ENCODE data around the gene CCL4.

Gene CCL4

DNA sequence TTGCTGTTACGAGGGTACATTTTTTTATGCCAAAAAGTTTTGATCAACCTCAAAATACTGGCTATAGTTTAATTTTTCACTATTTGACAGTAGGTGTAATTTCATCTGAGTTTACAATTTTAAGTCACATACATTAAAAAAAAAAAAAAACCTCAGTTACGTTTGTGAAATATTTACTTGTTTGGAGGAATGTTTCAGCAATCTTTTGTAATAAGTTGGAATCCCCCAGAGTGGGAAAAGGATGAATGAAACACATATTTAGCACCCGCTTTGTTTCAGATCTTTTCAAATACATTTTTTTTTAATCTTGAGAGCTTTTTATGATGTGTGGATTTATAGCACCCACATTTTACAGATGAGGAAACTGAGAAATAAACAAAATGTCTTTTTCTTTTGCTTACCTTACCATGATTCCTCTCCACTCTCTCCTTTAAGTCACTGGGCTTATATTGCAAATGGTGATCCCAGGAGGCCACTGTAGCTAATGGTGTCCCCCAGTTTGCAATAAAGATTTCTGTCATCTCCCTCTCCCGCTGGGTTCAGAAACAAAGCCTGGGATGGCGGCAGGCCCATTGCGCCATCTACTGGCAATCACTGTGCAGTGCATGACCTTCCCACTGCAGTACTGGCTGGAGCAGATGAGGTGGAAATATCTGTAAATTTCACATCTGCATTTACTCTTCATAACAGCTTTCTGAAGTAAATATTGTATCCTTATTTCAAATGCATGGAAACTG lies 45.1 kb downstream of the CCL4 start:
- DNase-seq, result peak; percentile 73 to 78 (median 76)
- peak; percentile 97 for ATAC-seq (replicated peaks)
- Mint-ChIP-seq H3K9me3 (no peaks in the 10 kb centered on the region), H3K36me3 (ENCODE audit: insufficient read depth) (no peaks in the 10 kb centered on the region), H3K27me3 (no peaks in the 10 kb centered on the region), H3K4me1 (ENCODE audit: low read depth in 2 of 2) (peaks cover 24 to 52% of the 10 kb centered on the region in 2 donors), H3K4me3 (peak overlapping the region; percentile 61 to 84), H3K27ac (peak overlapping the region; percentile 21 to 92)

DNA sequence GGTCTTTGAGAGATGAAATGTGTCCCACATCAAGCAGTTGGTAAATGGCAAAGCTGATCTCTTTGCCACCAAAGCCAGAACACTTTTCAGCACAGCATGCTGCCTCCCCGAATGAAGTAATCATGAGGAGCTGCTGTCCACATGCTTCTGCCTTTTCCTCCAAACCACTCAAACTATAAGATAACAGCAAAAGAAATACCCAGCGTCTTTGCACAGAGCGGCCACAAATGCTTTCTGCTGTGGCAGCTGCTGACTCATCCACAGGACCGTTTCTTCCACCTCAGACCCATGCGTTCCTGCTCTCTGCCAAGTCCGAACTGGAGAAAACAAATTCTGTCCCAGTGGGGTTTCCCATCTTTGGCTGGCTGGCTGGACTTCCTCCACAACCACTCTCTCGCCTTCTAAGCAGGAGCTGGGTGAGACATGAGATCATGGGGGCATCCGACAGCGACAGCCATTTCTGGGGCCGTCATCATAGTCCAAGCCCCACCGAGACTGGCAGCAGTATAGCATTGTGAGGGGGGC lies 45.7 kb downstream of the CCL4 start:
- Mint-ChIP-seq H3K9me3 (no peaks in the 10 kb centered on the region), H3K27me3 (no peaks in the 10 kb centered on the region), H3K4me1 (ENCODE audit: low read depth in 2 of 2) (peaks cover 29 to 55% of the 10 kb centered on the region in 2 donors), H3K4me3 (peak overlapping the region; percentile 61 to 84), H3K27ac (peak overlapping the region; percentile 21 to 92), H3K36me3 (ENCODE audit: insufficient read depth) (no peaks in the 10 kb centered on the region)
- no peak for DNase-seq
- ATAC-seq (replicated peaks), result no peak

DNA sequence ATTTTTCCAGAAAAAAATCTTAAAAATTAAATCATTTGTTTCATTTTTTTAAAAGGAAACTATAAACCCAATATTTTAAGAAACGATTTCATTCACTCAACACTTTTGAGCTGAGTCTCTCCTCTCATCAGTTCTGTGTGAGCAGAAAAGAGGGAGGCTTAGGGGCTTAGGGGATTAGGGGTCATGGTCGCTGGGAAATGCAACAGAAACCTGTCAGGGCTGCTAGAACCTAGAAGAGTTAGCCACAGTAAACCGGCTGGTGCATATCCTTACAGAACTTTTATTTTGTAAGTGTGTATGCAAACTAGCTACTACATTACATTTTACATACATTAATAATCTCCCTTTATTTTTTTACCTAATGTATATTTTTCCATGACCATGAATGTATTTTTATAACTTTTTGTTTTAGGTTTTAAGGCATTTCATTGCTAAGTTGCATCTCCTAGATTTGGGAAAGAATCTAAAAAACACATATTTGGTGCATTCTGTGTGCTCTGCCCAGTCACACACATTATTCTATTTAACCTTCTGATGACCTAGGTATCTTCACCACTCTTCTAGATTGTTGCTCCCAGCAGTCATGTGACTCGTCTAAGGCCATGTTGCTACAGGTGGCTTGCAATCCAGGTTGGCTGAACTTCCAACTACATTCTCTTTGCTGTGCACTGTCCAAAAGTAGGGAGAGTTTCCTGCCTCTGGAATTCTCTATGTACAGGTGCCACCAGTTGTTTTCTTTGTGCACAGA lies 48.4 kb downstream of the CCL4 start:
- DNase-seq (no peak), ATAC-seq (replicated peaks) (no peak)
- Mint-ChIP-seq H3K4me3 (no peak overlapping the region), H3K27ac (no peak overlapping the region), H3K36me3 (ENCODE audit: insufficient read depth) (no peaks in the 10 kb centered on the region), H3K27me3 (no peaks in the 10 kb centered on the region), H3K9me3 (no peaks in the 10 kb centered on the region), H3K4me1 (ENCODE audit: low read depth in 2 of 2) (peaks cover 27 to 33% of the 10 kb centered on the region in 2 donors)

DNA sequence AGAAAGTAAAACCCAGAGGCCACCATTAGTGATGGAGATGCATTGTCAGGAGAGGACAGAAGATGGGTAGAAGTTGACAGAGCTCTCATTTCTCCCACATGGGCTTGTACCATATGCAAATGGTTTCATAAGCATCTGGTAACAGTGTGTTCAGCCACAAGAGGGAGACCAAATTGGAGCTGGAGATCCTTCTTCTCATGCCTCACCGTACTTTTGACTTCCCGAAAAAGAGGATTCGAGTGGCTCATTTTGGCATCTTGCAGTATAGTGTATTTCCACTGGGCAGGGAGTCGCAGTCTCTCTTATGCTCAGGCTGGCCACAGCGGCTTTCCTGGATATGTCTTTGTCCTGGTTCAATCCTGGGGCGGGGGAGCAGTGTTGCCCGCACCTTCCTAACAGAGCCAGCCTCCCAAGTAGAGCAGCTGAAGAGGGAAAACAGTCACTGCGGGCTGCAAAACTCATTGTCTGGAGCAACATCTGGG lies 49.1 kb downstream of the CCL4 start:
- Mint-ChIP-seq H3K27me3 (no peaks in the 10 kb centered on the region), H3K36me3 (ENCODE audit: insufficient read depth) (no peaks in the 10 kb centered on the region), H3K4me3 (no peak overlapping the region), H3K4me1 (ENCODE audit: low read depth in 2 of 2) (peaks cover 25 to 27% of the 10 kb centered on the region in 2 donors), H3K9me3 (no peaks in the 10 kb centered on the region), H3K27ac (no peak overlapping the region)
- DNase-seq (no peak), ATAC-seq (replicated peaks) (no peak)

DNA sequence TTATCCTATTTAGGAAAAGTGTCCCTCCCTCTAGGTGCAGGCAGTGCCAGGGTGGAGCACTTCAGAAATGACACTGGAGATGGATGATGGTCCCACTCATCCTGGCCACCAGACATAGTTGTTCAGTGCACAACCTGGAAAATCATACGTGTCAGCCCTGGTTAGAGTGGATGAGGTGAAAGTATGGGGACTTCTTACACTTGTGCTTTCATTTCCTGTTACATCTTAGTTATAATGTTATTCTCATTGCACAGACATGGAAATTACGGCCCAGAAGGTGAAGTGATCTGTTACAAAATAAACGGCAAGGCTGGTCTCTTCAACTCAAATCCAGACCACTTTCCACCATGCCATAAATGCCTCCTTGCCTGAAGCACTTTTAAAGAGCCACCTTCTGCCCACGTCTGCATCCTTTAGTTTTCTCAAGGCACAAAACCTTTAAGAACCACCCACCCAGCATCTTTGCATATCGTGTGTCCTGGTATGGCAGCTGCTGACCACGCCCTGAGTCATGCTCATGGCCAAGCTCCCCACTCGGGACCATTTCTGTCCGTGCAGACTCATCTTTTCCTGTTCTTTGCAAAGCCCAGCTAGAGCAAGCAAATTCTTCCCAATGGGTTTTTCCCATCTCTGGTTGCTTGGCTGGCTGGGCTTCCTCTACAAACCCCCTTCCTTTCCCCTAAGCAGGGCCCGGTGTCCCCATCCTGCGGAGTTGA lies 50.4 kb downstream of the CCL4 start:
- Mint-ChIP-seq H3K27me3 (no peaks in the 10 kb centered on the region), H3K27ac (peak overlapping the region in 1 of 2 donors; percentile 28), H3K9me3 (no peaks in the 10 kb centered on the region), H3K36me3 (ENCODE audit: insufficient read depth) (no peaks in the 10 kb centered on the region), H3K4me1 (ENCODE audit: low read depth in 2 of 2) (peaks cover 18 to 20% of the 10 kb centered on the region in 2 donors), H3K4me3 (peak overlapping the region; percentile 17 to 40)
- DNase-seq (no peak), ATAC-seq (replicated peaks) (peak; percentile 39)
